Neural crest cell (in vitro differentiated cells): Measurements from ENCODE around the gene KCNMA1. TPM values are rescaled to one million over a fixed set of nuclear protein-coding genes. Genes with fewer than 3 reads are reported as not detected.

Experiments used
- DNase-seq: peaks from one replicate; pipeline ENCODE4 v3.0.0; 2021; ENCODE audit warnings: low read depth, mixed read lengths, low spot score
- H3K27ac Mint-ChIP-seq: one replicate; pipeline ENCODE4 v1.8.0; 2021; ENCODE audit warnings: mild to moderate bottlenecking, mixed read lengths; ENCODE audit not compliant: unreplicated experiment
- H3K27me3 Mint-ChIP-seq: 2 replicates; pipeline ENCODE4 v1.8.0; 2021; ENCODE audit warnings: low read depth, mild to moderate bottlenecking, mixed read lengths
- H3K36me3 Mint-ChIP-seq: 2 replicates; pipeline ENCODE4 v1.8.0; 2021; ENCODE audit warnings: low read depth, mild to moderate bottlenecking, mixed read lengths
- H3K4me1 Mint-ChIP-seq: 2 replicates; pipeline ENCODE4 v1.8.0; 2021; ENCODE audit warnings: mixed read lengths
- H3K4me3 Mint-ChIP-seq: one replicate; pipeline ENCODE4 v1.8.0; 2021; ENCODE audit warnings: mild to moderate bottlenecking, mixed read lengths
- H3K9me3 Mint-ChIP-seq: 2 replicates; pipeline ENCODE4 v1.8.0; 2021; ENCODE audit warnings: mixed read lengths
- total RNA-seq: library from RNA; stranded (reverse); gene quantifications from 2 replicates; pipeline ENCODE4 v1.2.1, GENCODE V29; 2021
- TF ChIP-seq, protein P1 (sequence below): fragments of 200-600 bp; sonication (generic); conservative IDR thresholded peaks from 2 replicates; pipeline ENCODE4 v1.5.0; 2021; ENCODE audit warnings: antibody characterized with exemption, mild to moderate bottlenecking

Gene KCNMA1
- total RNA-seq, 1 donor from 2014 or later = 1.7 TPM

GRCh38 chr10:77541944-77542343 is 95.7 kb downstream of the KCNMA1 start:
- DNase-seq = no peak
- Mint-ChIP-seq H3K36me3 (no peaks in the 10 kb centered on the region), H3K27me3 (peaks cover 7% of the 10 kb centered on the region), H3K4me1 (no peaks in the 10 kb centered on the region), H3K4me3 (no peak overlapping the region), H3K27ac (no peak overlapping the region), H3K9me3 (peaks cover 3% of the 10 kb centered on the region)
- TF ChIP-seq, protein P1, sequence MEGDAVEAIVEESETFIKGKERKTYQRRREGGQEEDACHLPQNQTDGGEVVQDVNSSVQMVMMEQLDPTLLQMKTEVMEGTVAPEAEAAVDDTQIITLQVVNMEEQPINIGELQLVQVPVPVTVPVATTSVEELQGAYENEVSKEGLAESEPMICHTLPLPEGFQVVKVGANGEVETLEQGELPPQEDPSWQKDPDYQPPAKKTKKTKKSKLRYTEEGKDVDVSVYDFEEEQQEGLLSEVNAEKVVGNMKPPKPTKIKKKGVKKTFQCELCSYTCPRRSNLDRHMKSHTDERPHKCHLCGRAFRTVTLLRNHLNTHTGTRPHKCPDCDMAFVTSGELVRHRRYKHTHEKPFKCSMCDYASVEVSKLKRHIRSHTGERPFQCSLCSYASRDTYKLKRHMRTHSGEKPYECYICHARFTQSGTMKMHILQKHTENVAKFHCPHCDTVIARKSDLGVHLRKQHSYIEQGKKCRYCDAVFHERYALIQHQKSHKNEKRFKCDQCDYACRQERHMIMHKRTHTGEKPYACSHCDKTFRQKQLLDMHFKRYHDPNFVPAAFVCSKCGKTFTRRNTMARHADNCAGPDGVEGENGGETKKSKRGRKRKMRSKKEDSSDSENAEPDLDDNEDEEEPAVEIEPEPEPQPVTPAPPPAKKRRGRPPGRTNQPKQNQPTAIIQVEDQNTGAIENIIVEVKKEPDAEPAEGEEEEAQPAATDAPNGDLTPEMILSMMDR = no peak

- Mint-ChIP-seq H3K4me1 (no peaks in the 10 kb centered on the region), H3K9me3 (peaks cover 3% of the 10 kb centered on the region), H3K4me3 (no peak overlapping the region), H3K36me3 (no peaks in the 10 kb centered on the region), H3K27me3 (peaks cover 7% of the 10 kb centered on the region), H3K27ac (no peak overlapping the region)
- TF ChIP-seq, protein P1 = no peak
- no peak for DNase-seq
These were observed 96.4 kb downstream of the KCNMA1 start for GRCh38 chr10:77541247-77541646.

- no peak overlapping the region for H3K4me3 Mint-ChIP-seq
- H3K9me3 Mint-ChIP-seq = peaks cover 6% of the 10 kb centered on the region
- no peak overlapping the region for H3K27ac Mint-ChIP-seq
- H3K4me1 Mint-ChIP-seq = no peaks in the 10 kb centered on the region
- TF ChIP-seq, protein P1 = no peak
- H3K36me3 Mint-ChIP-seq = no peaks in the 10 kb centered on the region
- DNase-seq = no peak
- H3K27me3 Mint-ChIP-seq = peaks cover 9% of the 10 kb centered on the region
These were observed 98.3 kb downstream of the KCNMA1 start for GRCh38 chr10:77539147-77539935.

GRCh38 chr10:77537720-77538373 is 99.8 kb downstream of the KCNMA1 start:
- TF ChIP-seq, protein P1 = no peak
- Mint-ChIP-seq H3K9me3 (peaks cover 6% of the 10 kb centered on the region), H3K4me3 (no peak overlapping the region), H3K4me1 (no peaks in the 10 kb centered on the region), H3K27me3 (peaks cover 5% of the 10 kb centered on the region), H3K36me3 (no peaks in the 10 kb centered on the region), H3K27ac (no peak overlapping the region)
- DNase-seq = no peak

- no peak for DNase-seq
- no peak overlapping the region for H3K27ac Mint-ChIP-seq
- TF ChIP-seq, protein P1 = no peak
- no peaks in the 10 kb centered on the region for H3K36me3 Mint-ChIP-seq
- H3K4me1 Mint-ChIP-seq = peaks cover 1% of the 10 kb centered on the region
- H3K27me3 Mint-ChIP-seq = peaks cover 5% of the 10 kb centered on the region
- no peak overlapping the region for H3K4me3 Mint-ChIP-seq
- peaks cover 6% of the 10 kb centered on the region for H3K9me3 Mint-ChIP-seq
These were observed 100.5 kb downstream of the KCNMA1 start for GRCh38 chr10:77537071-77537470.
